ENCODE data around the gene IFNGR1.
"Not testable (repeated sequence)": the region's sequence is repeated elsewhere in the genome, so short reads cannot be mapped to it uniquely, and the experiment has no call there.

Gene IFNGR1

GRCh38 chr6:137210903-137211302 is 8.3 kb downstream of the IFNGR1 start:
- DNase-seq: no peak

GRCh38 chr6:137208279-137208678 is 10.9 kb downstream of the IFNGR1 start:
- DNase-seq: no peak

- DNase-seq: not testable (repeated sequence)
These were observed 11.7 kb downstream of the IFNGR1 start for GRCh38 chr6:137207457-137207856.

- DNase-seq: no peak
These were observed 12.6 kb downstream of the IFNGR1 start for GRCh38 chr6:137206577-137206976.

GRCh38 chr6:137203256-137203655 is 15.9 kb downstream of the IFNGR1 start:
- no peak for DNase-seq

- no peak for DNase-seq
These were observed 17.1 kb downstream of the IFNGR1 start for GRCh38 chr6:137202078-137202477.

GRCh38 chr6:137201006-137201405 is 18.2 kb downstream of the IFNGR1 start:
- no peak for DNase-seq

GRCh38 chr6:137200288-137200687 is 18.9 kb downstream of the IFNGR1 start:
- DNase-seq: no peak

GRCh38 chr6:137197684-137198645 is 21.2 kb downstream of the IFNGR1 start:
- DNase-seq: no peak

GRCh38 chr6:137193256-137194070 is 25.7 kb downstream of the IFNGR1 start:
- DNase-seq: no peak

- DNase-seq: no peak
These were observed 26.4 kb downstream of the IFNGR1 start for GRCh38 chr6:137192821-137193220.

GRCh38 chr6:137191670-137192069 is 27.5 kb downstream of the IFNGR1 start:
- no peak for DNase-seq

- no peak for DNase-seq
These were observed 27.9 kb downstream of the IFNGR1 start for GRCh38 chr6:137191236-137191635.

- DNase-seq: no peak
These were observed 28.5 kb downstream of the IFNGR1 start for GRCh38 chr6:137190583-137191094.

- no peak for DNase-seq
These were observed 30.3 kb downstream of the IFNGR1 start for GRCh38 chr6:137188855-137189254.

- no peak for DNase-seq
These were observed 33.9 kb downstream of the IFNGR1 start for GRCh38 chr6:137185290-137185689.

GRCh38 chr6:137182654-137183073 is 36.5 kb downstream of the IFNGR1 start:
- no peak for DNase-seq

- DNase-seq: no peak
These were observed 37.1 kb downstream of the IFNGR1 start for GRCh38 chr6:137181891-137182653.

- DNase-seq: no peak
These were observed 41.6 kb downstream of the IFNGR1 start for GRCh38 chr6:137177611-137178010.

- DNase-seq: no peak
These were observed 42.5 kb downstream of the IFNGR1 start for GRCh38 chr6:137176729-137177128.

GRCh38 chr6:137175868-137176245 is 43.3 kb downstream of the IFNGR1 start:
- no peak for DNase-seq

GRCh38 chr6:137175157-137175867 is 43.9 kb downstream of the IFNGR1 start:
- DNase-seq: no peak

All from CD4-positive, alpha-beta T cell treated with Interleukin-12 subunit alpha and Interleukin-12 subunit beta, for 1 hour (primary cell).